ENCODE results near the gene LTB4R2.

The LTB4R2 gene

DNA sequence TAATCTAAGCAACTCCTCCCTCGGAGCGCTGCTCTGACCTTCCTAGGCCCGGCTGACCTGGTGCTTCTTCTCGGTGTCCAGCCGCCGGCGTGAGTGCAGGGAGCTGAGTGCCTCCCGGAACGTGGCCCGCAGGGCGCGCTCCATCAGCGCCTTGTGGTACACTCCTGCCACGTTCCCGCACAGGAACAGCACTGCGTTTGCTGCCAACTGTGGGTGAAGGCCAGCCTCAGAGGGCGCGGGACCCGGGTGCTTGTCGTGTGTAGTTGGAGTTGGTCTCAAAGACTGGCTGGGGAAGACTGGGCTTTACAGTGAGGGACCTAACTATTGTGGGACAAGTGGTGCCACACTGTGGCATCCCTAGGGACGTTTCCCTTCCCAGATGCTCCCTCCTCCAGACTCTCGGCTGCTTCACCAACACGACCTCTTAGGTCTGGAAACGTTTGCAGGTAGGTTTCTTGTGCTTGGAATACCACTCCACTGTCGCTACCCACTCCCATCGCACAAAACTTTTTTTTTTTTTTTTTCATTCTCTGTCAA is 21.9 kb downstream of the LTB4R2 start:
- no CpG with 5 or more reads among the region's 26 CpGs for WGBS, 2 donors (ENCODE audit: extremely low coverage in 2 of 2, insufficient read length in 2 of 2, insufficient replicate concordance in 1 of 2)

DNA sequence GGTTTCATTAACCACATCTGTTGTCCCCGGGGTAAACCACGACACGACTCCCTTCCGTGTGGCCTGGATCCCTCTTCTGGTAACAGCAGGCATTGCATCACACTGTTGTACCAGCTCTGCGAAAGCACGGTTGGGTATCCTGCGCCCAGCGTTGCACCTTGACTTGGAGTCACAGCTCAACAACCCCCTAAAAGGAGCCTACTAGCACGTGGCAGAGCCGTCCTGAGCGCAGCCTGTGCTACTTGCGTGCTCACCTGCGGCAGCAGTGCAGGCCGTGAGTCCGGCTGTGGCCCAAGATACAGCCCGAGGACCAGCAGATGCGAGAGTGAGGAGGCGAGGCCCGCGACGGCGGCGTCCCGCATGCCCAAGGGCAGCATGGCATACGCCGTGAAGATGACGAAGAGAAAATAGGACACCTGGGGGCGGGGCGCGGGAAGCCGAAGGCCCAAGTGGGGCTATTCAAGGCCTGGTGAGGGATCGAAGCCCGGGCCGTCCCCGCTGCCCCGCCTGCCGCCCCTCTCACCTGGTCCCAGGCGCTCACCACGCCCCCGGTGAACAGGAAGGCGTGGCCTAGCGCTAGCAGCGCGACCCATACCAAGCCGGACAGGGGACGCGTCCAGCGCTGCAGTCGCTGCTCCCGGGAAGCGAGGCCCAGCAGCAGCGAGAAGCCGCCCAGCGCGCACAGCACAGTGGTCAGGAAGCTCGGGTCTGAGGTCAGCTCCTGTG is 22.5 kb downstream of the LTB4R2 start:
- H2AK5ac ChIP-seq (ENCODE audit: low read depth, low read length): peak overlapping the region; percentile 85
- H3K79me1 ChIP-seq (ENCODE audit: low read depth, low read length): no peaks in the 10 kb centered on the region
- peaks cover 2 to 13% of the 10 kb centered on the region in 2 donors for H3K4me1 ChIP-seq (ENCODE audit: control insufficient read depth in 2 of 2, insufficient read depth in 1 of 2, low read depth in 1 of 2, low read length in 2 of 2)
- WGBS, 2 donors (ENCODE audit: extremely low coverage in 2 of 2, insufficient read length in 2 of 2, insufficient replicate concordance in 1 of 2): no CpG with 5 or more reads among the region's 56 CpGs
- no peak overlapping the region for H4K8ac ChIP-seq (ENCODE audit: low read depth, low read length)
- H3K9me3 ChIP-seq (replicated peaks in 1 of 2; ENCODE audit: control insufficient read depth in 2 of 2, insufficient read depth in 1 of 2, low read depth in 1 of 2, low read length in 2 of 2): no peaks in the 10 kb centered on the region
- H3K18ac ChIP-seq (ENCODE audit: low read length): peak overlapping the region; percentile 92
- H4K91ac ChIP-seq (ENCODE audit: low read depth, low read length, poor library complexity): no peak overlapping the region
- no peak overlapping the region for H3K4ac ChIP-seq (ENCODE audit: low read length)
- H3K36me3 ChIP-seq (replicated peaks in 1 of 2; ENCODE audit: control insufficient read depth in 2 of 2, insufficient read depth in 2 of 2, low read length in 2 of 2): no peaks in the 10 kb centered on the region
- peak overlapping the region; percentile 25 to 76 for H3K4me3 ChIP-seq (ENCODE audit: low read length in 2 of 2)
- H3K14ac ChIP-seq (ENCODE audit: low read length): peak overlapping the region; percentile 57
- H2BK5ac ChIP-seq (ENCODE audit: low read length): no peak overlapping the region
- peak overlapping the region; percentile 85 for H3K9ac ChIP-seq (ENCODE audit: low read depth, low read length, poor library complexity)
- H3K27ac ChIP-seq (replicated peaks; ENCODE audit: low read length): no peak overlapping the region
- peak overlapping the region; percentile 87 for H3K4me2 ChIP-seq (ENCODE audit: insufficient read depth, low read length, poor library complexity, severe bottlenecking)
- no peak for DNase-seq (ENCODE audit: low spot score)
- peak overlapping the region; percentile 85 for H2AFZ ChIP-seq (ENCODE audit: low read length)
- H3K23ac ChIP-seq (ENCODE audit: low read depth, low read length, poor library complexity): peak overlapping the region; percentile 98
- peak overlapping the region; percentile 21 for H2BK15ac ChIP-seq (ENCODE audit: low read length)
- H2BK120ac ChIP-seq (ENCODE audit: low read depth, low read length): no peak overlapping the region
- peaks cover 17 to 88% (median 74%) of the 10 kb centered on the region in 3 experiments for H3K27me3 ChIP-seq (ENCODE audit: control insufficient read depth in 3 of 3, insufficient read depth in 3 of 3, low read depth in 1 of 3, low read length in 3 of 3)
- H2BK12ac ChIP-seq (ENCODE audit: low read length): peak overlapping the region; percentile 95

More for the DNA sequence above, 21.9 kb downstream of the LTB4R2 start:
- no peak overlapping the region for H3K18ac ChIP-seq (ENCODE audit: low read length)
- H2AFZ ChIP-seq (ENCODE audit: low read length): peak overlapping the region; percentile 85
- no peak overlapping the region for H3K4me2 ChIP-seq (ENCODE audit: insufficient read depth, low read length, poor library complexity, severe bottlenecking)
- no peak overlapping the region for H2BK15ac ChIP-seq (ENCODE audit: low read length)
- H3K23ac ChIP-seq (ENCODE audit: low read depth, low read length, poor library complexity): no peak overlapping the region
- no peaks in the 10 kb centered on the region for H3K79me1 ChIP-seq (ENCODE audit: low read depth, low read length)
- no peak overlapping the region for H2BK120ac ChIP-seq (ENCODE audit: low read depth, low read length)
- H3K4me1 ChIP-seq (ENCODE audit: control insufficient read depth in 2 of 2, insufficient read depth in 1 of 2, low read depth in 1 of 2, low read length in 2 of 2): peaks cover 2 to 16% of the 10 kb centered on the region in 2 donors
- H2BK12ac ChIP-seq (ENCODE audit: low read length): no peak overlapping the region
- no peak for DNase-seq (ENCODE audit: low spot score)
- no peak overlapping the region for H3K27ac ChIP-seq (replicated peaks; ENCODE audit: low read length)
- H4K8ac ChIP-seq (ENCODE audit: low read depth, low read length): no peak overlapping the region
- H2AK5ac ChIP-seq (ENCODE audit: low read depth, low read length): no peak overlapping the region
- no peak overlapping the region for H3K14ac ChIP-seq (ENCODE audit: low read length)
- no peak overlapping the region for H2BK5ac ChIP-seq (ENCODE audit: low read length)
- no peak overlapping the region for H3K9ac ChIP-seq (ENCODE audit: low read depth, low read length, poor library complexity)
- H3K4me3 ChIP-seq (ENCODE audit: low read length in 2 of 2): no peak overlapping the region
- H3K4ac ChIP-seq (ENCODE audit: low read length): no peak overlapping the region
- no peak overlapping the region for H4K91ac ChIP-seq (ENCODE audit: low read depth, low read length, poor library complexity)
- no peaks in the 10 kb centered on the region for H3K36me3 ChIP-seq (replicated peaks in 1 of 2; ENCODE audit: control insufficient read depth in 2 of 2, insufficient read depth in 2 of 2, low read length in 2 of 2)
- H3K27me3 ChIP-seq (ENCODE audit: control insufficient read depth in 3 of 3, insufficient read depth in 3 of 3, low read depth in 1 of 3, low read length in 3 of 3): peaks cover 17 to 82% (median 71%) of the 10 kb centered on the region in 3 experiments
- H3K9me3 ChIP-seq (replicated peaks in 1 of 2; ENCODE audit: control insufficient read depth in 2 of 2, insufficient read depth in 1 of 2, low read depth in 1 of 2, low read length in 2 of 2): no peaks in the 10 kb centered on the region

DNA sequence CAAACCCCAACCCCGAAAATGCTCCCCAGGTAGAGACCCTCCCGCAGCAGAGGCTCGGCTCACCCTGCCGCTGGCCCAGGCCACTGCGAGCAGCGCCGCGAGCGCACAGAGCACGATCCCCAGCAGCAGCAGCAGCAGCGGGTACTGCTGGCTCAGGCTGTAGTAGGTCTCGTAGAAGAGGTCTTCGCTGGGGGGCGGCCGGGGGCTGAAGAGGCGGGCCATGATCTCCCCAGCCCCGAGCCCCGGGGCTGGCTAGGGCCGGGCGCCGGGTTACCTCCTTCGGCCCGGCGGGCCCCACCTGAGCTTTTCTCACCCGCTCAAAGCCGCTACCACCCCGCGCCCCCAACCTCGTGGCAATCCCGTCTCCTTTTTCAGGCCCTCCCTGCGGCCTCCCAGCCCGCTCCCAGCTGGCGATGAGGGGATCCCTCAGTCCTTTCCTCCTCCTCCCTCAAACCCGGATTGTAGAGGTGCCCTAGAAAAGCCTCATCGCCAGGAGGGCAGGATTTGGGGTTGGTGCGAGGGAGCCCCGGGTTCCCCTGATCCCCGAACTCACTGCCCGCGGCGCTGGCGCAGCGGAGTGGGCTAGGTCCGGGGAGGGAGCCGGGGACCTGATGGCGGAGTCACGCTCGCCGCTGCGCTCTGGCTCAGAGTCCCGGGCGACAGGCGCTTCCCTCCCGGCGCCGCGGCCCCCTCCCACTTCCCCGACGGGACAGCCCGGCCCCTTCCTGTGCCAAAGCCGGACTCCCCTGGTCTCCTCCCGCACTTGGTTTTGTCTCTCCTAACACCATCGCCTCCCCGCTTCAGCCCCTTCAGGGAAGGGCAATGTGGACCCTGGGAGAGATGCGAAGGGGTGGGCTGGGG is 24.7 kb downstream of the LTB4R2 start, which contains the start of gene ADCY4:
TSS of gene ADCY4 (minus strand) at position 641 of the 861 bp plus-strand sequence. CDS start at position 222, 419 bp downstream.
- Histone ChIP-seq H2BK120ac (ENCODE audit: low read depth, low read length) (no peak within 1 kb of the TSS), H3K4ac (ENCODE audit: low read length) (no peak within 1 kb of the TSS), H3K9ac (ENCODE audit: low read depth, low read length, poor library complexity) (peak within 1 kb of the TSS; percentile 65), H2BK15ac (ENCODE audit: low read length) (no peak within 1 kb of the TSS), H3K79me1 (ENCODE audit: low read depth, low read length) (no peaks in the 10 kb centered on the region), H4K8ac (ENCODE audit: low read depth, low read length) (peak within 1 kb of the TSS; percentile 24), H3K4me1 (ENCODE audit: control insufficient read depth in 2 of 2, insufficient read depth in 1 of 2, low read depth in 1 of 2, low read length in 2 of 2) (peaks cover 4 to 20% of the 10 kb centered on the region in 2 donors), H3K27me3 (ENCODE audit: control insufficient read depth in 3 of 3, insufficient read depth in 3 of 3, low read depth in 1 of 3, low read length in 3 of 3) (peaks cover 29 to 99% (median 95%) of the 10 kb centered on the region in 3 experiments), H4K91ac (ENCODE audit: low read depth, low read length, poor library complexity) (no peak within 1 kb of the TSS), H3K9me3 (replicated peaks in 1 of 2; ENCODE audit: control insufficient read depth in 2 of 2, insufficient read depth in 1 of 2, low read depth in 1 of 2, low read length in 2 of 2) (no peaks in the 10 kb centered on the region), H2BK5ac (ENCODE audit: low read length) (no peak within 1 kb of the TSS), H3K18ac (ENCODE audit: low read length) (peak within 1 kb of the TSS; percentile 52), H3K4me3 (ENCODE audit: low read length in 2 of 2) (no peak within 1 kb of the TSS), H3K4me2 (ENCODE audit: insufficient read depth, low read length, poor library complexity, severe bottlenecking) (peak within 1 kb of the TSS; percentile 55), H3K27ac (replicated peaks; ENCODE audit: low read length) (no peak within 1 kb of the TSS), H3K36me3 (replicated peaks in 1 of 2; ENCODE audit: control insufficient read depth in 2 of 2, insufficient read depth in 2 of 2, low read length in 2 of 2) (no peaks in the 10 kb centered on the region), H2BK12ac (ENCODE audit: low read length) (no peak within 1 kb of the TSS), H3K23ac (ENCODE audit: low read depth, low read length, poor library complexity) (peak within 1 kb of the TSS; percentile 86), H2AFZ (ENCODE audit: low read length) (peak within 1 kb of the TSS; percentile 76), H2AK5ac (ENCODE audit: low read depth, low read length) (peak within 1 kb of the TSS; percentile 3), H3K14ac (ENCODE audit: low read length) (no peak within 1 kb of the TSS)
- no CpG with 5 or more reads among the region's 65 CpGs for WGBS, 2 donors (ENCODE audit: extremely low coverage in 2 of 2, insufficient read length in 2 of 2, insufficient replicate concordance in 1 of 2)
- DNase-seq (ENCODE audit: low spot score): no peak
